ENCODE results near the gene FAM181A. TPM values are rescaled to one million over a fixed set of nuclear protein-coding genes. Genes with fewer than 3 reads are reported as not detected.

The FAM181A gene
- total RNA-seq, 1 experiment from 2014 or later, result not detected

DNA sequence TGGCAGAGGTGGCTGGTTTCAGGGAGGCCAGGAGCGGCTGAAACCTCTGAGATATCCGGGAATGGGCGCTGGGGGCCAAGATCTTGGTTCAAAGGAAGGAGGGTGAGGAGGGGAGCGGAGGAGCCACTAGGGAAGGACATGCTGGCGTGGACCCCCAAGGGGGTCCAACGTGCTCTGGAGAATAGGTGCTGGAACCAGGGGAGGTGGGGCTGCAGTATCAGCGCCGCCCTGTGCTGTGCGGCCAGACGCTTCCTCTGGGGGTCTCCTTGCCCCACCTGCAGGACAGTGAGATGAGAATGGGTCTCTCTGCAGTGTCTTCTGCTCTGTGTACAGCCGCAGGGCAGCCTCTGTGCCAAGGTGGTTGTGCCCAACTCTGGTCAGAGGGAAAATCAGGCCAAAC lies 2.5 kb downstream of the FAM181A start:
- Histone ChIP-seq H3K23ac (ENCODE audit: insufficient read length, low read depth, low read length) (no peak overlapping the region), H2AK5ac (ENCODE audit: insufficient read length, low read length) (no peak overlapping the region), H2BK15ac (ENCODE audit: low read depth, low read length) (no peak overlapping the region), H2BK12ac (ENCODE audit: insufficient read length, low read depth, low read length) (no peak overlapping the region), H3K79me1 (ENCODE audit: insufficient read depth, low read depth, low read length, poor library complexity, severe bottlenecking) (no peaks in the 10 kb centered on the region), H2AFZ (ENCODE audit: low read length) (no peak overlapping the region), H4K8ac (replicated peaks; ENCODE audit: insufficient read length, low read depth, low read length) (no peak overlapping the region), H4K91ac (ENCODE audit: insufficient read length, low read depth, low read length) (no peak overlapping the region), H3K9ac (ENCODE audit: extremely low read depth, insufficient read length, low read length) (no peak overlapping the region), H3K4me1 (ENCODE audit: insufficient read depth, low read length) (no peaks in the 10 kb centered on the region), H3K9me3 (ENCODE audit: control insufficient read depth, low read depth, low read length) (no peaks in the 10 kb centered on the region), H3K23me2 (ENCODE audit: insufficient read length, low read depth, low read length, poor library complexity, severe bottlenecking) (no peaks in the 10 kb centered on the region), H3T11ph (ENCODE audit: low read length) (no peak overlapping the region), H3K4me2 (ENCODE audit: insufficient read depth, insufficient read length, low read length) (no peak overlapping the region), H3K27ac (ENCODE audit: insufficient read length, low read depth, low read length) (no peak overlapping the region), H3K56ac (ENCODE audit: insufficient read length, low read depth, low read length) (no peak overlapping the region), H2BK5ac (ENCODE audit: insufficient read length, low read length) (no peak overlapping the region), H4K5ac (ENCODE audit: insufficient read length, low read depth, low read length) (no peak overlapping the region), H3K4ac (ENCODE audit: low read depth, low read length) (no peak overlapping the region), H4K20me1 (ENCODE audit: control insufficient read depth, insufficient read depth, insufficient read length) (no peaks in the 10 kb centered on the region), H3K18ac (ENCODE audit: insufficient read length, low read depth, low read length) (no peak overlapping the region), H3K79me2 (ENCODE audit: insufficient read depth, low read length) (no peaks in the 10 kb centered on the region), H3K14ac (ENCODE audit: insufficient read depth, low read length) (no peak overlapping the region), H3K27me3 (ENCODE audit: insufficient read depth, low read length) (no peaks in the 10 kb centered on the region), H2BK20ac (ENCODE audit: low read depth, low read length, poor library complexity, severe bottlenecking) (no peak overlapping the region), H2BK120ac (ENCODE audit: low read depth, low read length, poor library complexity, severe bottlenecking) (no peak overlapping the region)
- H3K4me3 Mint-ChIP-seq, result no peak overlapping the region
- H3K27me3 Mint-ChIP-seq (ENCODE audit: low read depth), result no peaks in the 10 kb centered on the region
- H3K4me1 Mint-ChIP-seq, result peaks cover 0 to 3% of the 10 kb centered on the region in 2 experiments; a peak in 1 of 4 replicates
- no CpG with 5 or more reads among the region's 11 CpGs for WGBS (ENCODE audit: extremely low coverage, insufficient read length, low lambda C conversion rate)
- no peaks in the 10 kb centered on the region for H3K9me3 Mint-ChIP-seq
- TF ChIP-seq, protein P1, sequence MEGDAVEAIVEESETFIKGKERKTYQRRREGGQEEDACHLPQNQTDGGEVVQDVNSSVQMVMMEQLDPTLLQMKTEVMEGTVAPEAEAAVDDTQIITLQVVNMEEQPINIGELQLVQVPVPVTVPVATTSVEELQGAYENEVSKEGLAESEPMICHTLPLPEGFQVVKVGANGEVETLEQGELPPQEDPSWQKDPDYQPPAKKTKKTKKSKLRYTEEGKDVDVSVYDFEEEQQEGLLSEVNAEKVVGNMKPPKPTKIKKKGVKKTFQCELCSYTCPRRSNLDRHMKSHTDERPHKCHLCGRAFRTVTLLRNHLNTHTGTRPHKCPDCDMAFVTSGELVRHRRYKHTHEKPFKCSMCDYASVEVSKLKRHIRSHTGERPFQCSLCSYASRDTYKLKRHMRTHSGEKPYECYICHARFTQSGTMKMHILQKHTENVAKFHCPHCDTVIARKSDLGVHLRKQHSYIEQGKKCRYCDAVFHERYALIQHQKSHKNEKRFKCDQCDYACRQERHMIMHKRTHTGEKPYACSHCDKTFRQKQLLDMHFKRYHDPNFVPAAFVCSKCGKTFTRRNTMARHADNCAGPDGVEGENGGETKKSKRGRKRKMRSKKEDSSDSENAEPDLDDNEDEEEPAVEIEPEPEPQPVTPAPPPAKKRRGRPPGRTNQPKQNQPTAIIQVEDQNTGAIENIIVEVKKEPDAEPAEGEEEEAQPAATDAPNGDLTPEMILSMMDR (conservative IDR thresholded peaks at IDR 0.05), result no peak
- no peak for DNase-seq
- H3K36me3 Mint-ChIP-seq (ENCODE audit: insufficient read depth in 1 of 3, low read depth in 3 of 3), result no peaks in the 10 kb centered on the region
- H3K27ac Mint-ChIP-seq, result no peak overlapping the region

Data from H9 (cell line).